GM10266 (cell line): ENCODE measurements around the gene ARL6IP1.

Experiments
- DNase-seq: peaks from one replicate; pipeline ENCODE4 v3.0.0; 2012; ENCODE audit errors: extremely low spot score
- TF ChIP-seq, protein P1 (sequence below): IDR thresholded peaks from 2 replicates; pipeline ENCODE4 v1.5.1; 2012; ENCODE audit warnings: mild to moderate bottlenecking, low read depth; ENCODE audit not compliant: control insufficient read depth, insufficient read depth; ENCODE audit errors: missing control alignments

ARL6IP1 gene

DNA sequence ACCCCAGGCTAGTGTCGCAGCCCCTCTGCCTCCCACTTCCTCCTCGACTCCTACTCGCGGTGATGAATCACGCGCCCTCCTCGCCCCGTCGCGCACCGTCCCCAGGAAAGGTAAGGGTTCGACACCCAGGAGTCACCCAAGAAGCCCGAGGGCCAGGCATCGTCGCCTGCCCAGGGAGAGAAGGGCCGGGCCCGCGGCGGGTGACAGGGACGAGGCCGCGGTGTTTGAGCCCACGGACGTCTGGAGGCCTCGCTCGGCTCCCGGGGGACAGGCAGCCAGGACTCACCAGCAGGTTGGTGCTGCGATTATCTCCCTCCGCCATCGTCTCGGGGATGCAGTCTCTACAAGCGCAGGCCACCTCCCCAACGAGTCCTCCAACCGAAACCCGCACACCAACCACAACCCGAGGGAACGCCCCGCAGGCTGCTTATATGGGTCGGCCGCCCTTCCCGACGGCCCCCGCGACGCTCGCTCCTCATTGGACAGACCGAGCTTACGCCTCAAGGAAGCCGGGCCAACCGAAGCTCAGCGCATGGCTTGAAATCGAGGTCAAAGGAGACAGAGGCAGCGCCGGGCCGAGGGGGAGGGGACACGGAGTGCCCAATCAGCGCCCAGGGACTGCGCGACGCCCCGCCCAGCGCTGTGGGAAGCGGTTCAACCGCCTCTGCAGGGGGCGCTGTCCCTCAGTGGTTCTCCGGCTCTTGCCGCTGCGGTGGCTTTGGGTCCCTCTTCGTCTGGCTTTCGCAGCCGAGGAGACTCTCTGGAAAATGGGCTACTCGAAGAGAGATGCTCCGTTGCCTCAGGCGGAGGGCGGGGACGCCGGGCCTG lies at the start of gene ARL6IP1:
TSS of gene ARL6IP1 (minus strand) at position 405 of the 828 bp plus-strand sequence. CDS start at position 322, 83 bp downstream.
- TF ChIP-seq, protein P1, sequence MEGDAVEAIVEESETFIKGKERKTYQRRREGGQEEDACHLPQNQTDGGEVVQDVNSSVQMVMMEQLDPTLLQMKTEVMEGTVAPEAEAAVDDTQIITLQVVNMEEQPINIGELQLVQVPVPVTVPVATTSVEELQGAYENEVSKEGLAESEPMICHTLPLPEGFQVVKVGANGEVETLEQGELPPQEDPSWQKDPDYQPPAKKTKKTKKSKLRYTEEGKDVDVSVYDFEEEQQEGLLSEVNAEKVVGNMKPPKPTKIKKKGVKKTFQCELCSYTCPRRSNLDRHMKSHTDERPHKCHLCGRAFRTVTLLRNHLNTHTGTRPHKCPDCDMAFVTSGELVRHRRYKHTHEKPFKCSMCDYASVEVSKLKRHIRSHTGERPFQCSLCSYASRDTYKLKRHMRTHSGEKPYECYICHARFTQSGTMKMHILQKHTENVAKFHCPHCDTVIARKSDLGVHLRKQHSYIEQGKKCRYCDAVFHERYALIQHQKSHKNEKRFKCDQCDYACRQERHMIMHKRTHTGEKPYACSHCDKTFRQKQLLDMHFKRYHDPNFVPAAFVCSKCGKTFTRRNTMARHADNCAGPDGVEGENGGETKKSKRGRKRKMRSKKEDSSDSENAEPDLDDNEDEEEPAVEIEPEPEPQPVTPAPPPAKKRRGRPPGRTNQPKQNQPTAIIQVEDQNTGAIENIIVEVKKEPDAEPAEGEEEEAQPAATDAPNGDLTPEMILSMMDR: peak; percentile 93
- peak; percentile 93 for DNase-seq

DNA sequence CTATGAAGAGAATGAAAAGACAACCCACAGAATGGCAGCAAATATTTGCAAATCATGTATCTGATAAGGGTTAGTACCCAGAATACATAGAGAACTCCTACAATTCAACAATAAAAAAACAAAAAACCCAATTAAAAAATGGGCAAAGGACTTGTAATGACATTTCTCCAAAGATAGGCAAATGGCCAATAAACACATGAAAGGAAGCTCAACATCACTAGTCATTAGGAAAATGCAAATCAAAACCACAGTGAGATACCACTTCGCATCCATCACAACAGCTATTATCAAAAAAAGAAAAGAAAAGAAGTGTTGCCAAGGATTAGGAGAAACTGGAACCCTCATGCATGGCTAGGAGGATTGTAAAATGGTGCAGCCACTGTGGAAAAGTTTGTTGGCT lies 45.1 kb upstream of the ARL6IP1 start:
- no peak for DNase-seq
- TF ChIP-seq, protein P1: no peak

DNA sequence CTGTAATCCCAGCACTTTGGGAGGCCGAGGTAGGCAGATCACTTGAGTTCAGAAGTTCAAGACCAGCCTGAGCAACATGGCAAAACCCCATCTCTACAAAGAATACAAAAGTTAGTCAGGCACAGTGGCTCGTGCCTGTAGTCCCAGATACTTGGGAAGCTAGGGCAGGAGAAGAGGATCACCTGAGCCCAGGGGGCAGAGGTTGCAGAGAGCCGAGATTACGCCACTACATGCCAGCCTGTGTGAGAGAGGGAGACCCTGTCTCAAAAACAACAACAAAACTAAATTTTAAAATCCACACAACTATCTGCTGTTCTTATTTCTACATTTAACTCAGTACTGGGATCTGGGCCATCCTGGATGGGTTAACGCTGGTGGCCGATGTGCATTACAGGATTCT lies 41.2 kb upstream of the ARL6IP1 start:
- TF ChIP-seq, protein P1: no peak
- DNase-seq: no peak

DNA sequence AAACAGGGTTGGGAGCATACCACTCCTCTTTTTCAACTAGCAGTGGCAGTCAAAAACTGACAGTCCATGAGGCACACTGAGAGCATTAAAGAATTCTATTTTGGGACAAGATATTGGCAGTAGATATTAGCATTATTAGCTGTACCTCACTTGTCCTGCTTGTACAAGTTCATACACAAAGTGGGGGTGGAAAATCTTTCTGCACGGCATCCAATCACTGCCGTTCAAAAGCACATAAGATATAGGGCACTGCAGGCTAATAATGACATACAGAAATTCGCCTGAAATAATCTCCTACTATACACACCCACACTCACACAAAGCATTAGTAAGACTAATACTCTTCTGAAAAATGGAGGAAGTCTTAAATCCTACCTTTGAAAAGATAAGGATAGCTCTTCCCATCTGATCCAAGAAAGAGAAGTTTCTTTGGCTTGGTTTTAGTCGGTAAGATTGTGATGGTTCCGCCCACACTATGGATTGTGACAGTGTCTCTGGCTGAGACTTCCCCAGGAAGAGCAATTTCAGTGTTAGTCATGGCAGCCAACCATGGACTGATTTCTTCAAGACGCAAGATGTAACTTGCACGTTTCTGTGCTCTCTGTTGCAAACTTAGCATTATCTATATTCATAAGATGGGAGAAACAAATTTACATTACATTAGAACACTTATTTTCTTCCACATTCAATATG lies 40.6 kb upstream of the ARL6IP1 start:
- TF ChIP-seq, protein P1: no peak
- no peak for DNase-seq

DNA sequence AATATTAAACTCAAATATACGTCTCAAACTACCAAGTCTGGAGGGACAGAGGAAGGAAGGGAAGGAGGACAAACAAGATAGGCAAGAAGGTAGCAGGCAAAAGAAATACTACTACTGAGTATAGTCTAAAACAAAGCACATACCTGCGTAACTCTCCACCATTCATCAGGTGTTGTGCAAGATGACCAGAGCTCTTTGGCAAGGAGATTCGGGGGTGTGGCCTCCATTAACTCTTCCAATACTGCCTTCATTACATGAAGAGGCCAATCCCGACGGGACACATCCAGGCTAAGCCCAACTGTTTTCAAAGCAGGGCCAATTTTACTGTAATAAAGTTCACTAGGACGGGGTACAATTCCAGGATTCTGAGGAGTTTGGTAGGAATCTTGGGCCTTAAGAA lies 38.2 kb upstream of the ARL6IP1 start:
- TF ChIP-seq, protein P1: no peak
- no peak for DNase-seq

DNA sequence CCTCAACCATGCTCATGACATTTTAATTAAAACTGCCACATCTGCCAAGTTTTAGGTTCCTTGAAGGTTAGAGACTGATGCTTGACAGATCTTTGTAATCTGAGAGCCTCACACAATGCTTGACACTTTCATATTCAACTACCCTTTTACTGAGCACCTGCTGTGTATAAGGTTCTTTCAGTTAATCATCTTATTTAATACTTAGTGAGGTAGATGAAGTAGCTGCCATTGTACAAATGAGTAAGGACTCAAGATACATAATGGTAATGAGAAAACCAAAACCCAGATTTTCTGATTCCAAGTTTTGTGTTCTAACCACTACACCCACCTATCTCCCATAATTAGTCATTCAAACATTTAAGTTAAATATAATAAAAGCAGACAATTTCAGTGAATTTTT lies 35.4 kb upstream of the ARL6IP1 start:
- DNase-seq: no peak
- TF ChIP-seq, protein P1: no peak

DNA sequence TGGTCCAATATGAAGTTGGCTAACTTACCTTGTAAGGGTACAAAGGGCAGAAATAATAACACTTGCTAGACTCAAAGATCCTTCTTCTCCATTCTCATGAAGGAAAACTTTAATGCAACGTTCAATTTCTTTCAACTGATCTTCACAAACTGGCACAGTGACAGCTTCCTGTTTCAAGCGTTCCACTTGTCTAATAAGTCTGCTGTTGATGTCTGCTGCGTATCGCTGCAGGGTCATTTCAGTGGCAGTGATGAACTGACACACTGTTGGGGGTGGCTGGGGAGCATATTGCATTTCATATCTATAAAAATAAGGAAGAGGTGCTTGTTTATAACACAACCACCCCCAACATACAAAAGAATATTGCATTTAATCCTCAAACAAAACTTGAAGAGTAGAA lies 33.5 kb upstream of the ARL6IP1 start:
- TF ChIP-seq, protein P1: no peak
- no peak for DNase-seq
